H1 (cell line): ENCODE data around the gene DRC1. TPM values are rescaled to one million over a fixed set of nuclear protein-coding genes. Genes with fewer than 3 reads are reported as not detected.

Source experiments
- CTCF ChIA-PET: fragments of 300-600 bp; sonication (Branson Sonifier 250); formaldehyde crosslinking; loops from one replicate; lab custom pipeline; 2021; ENCODE audit not compliant: partially characterized antibody; lab: Charles Lee
- POLR2A ChIA-PET: fragments of 300-600 bp; sonication (Branson Sonifier 250); formaldehyde crosslinking; loops from one replicate; lab custom pipeline; 2021; ENCODE audit warnings: inconsistent platforms; ENCODE audit not compliant: partially characterized antibody; lab: Charles Lee
- DNase-seq, 2 experiments: peaks; one replicate each; pipeline versions ENCODE4 v3.0.0 to v3.0.0-alpha.2; 2010 to 2022; ENCODE audit warnings: low spot score in 2 of 2, low read depth in 1 of 2, mixed read lengths in 1 of 2
- FAIRE-seq: peaks from 2 replicates; lab custom pipeline; 2011; peaks lifted over from hg19 to GRCh38; lab: Jason Lieb, UNC
- H2AFZ ChIP-seq: 2 replicates; pipeline ENCODE4 v1.8.1; 2012; ENCODE audit warnings: low read length, inconsistent platforms
- H2AK5ac ChIP-seq: 2 replicates; pipeline ENCODE4 v1.6.1; 2013; ENCODE audit warnings: low read depth, low read length
- H2BK120ac ChIP-seq: replicated peaks from 2 replicates; pipeline ENCODE3; 2013; ENCODE audit warnings: low read depth, low read length, inconsistent platforms
- H2BK12ac ChIP-seq: 2 replicates; pipeline ENCODE4 v1.6.1; 2013; ENCODE audit warnings: low read depth, low read length
- H2BK15ac ChIP-seq: 2 replicates; pipeline ENCODE4 v1.6.1; 2013; ENCODE audit warnings: low read length
- H2BK20ac ChIP-seq: 2 replicates; pipeline ENCODE4 v1.6.1; 2013; ENCODE audit warnings: low read length
- H2BK5ac ChIP-seq: 2 replicates; pipeline ENCODE4 v1.6.1; 2013; ENCODE audit warnings: low read depth, low read length
- H3K14ac ChIP-seq: 2 replicates; pipeline ENCODE4 v1.6.1; 2013; ENCODE audit warnings: inconsistent platforms; ENCODE audit not compliant: insufficient read length
- H3K18ac ChIP-seq: 2 replicates; pipeline ENCODE4 v1.6.1; 2013; ENCODE audit warnings: low read length; ENCODE audit errors: extremely low read depth
- H3K23ac ChIP-seq: 2 replicates; pipeline ENCODE4 v1.6.1; 2013; ENCODE audit warnings: inconsistent platforms; ENCODE audit not compliant: insufficient read length
- H3K23me2 ChIP-seq: 2 replicates; pipeline ENCODE4 v1.6.1; 2013; ENCODE audit warnings: low read depth, low read length
- H3K27ac ChIP-seq: 2 replicates; pipeline ENCODE4 v1.6.1; 2011; ENCODE audit warnings: low read depth, low read length, inconsistent platforms
- H3K27me3 ChIP-seq, 4 experiments: replicated peaks in 1 of 4; 1 replicate in 1 of 4; 2 replicates in 3 of 4; pipeline versions ENCODE4 v1.6.1 to v1.8.1; 2011 to 2013; ENCODE audit warnings: low read length in 3 of 4, mild to moderate bottlenecking in 3 of 4, inconsistent platforms in 2 of 4, mixed read lengths in 2 of 4, moderate library complexity in 1 of 4; ENCODE audit not compliant: control insufficient read depth in 3 of 4, insufficient read depth in 3 of 4; ENCODE audit errors: extremely low read depth in 1 of 4
- H3K36me3 ChIP-seq, 4 experiments: 2 replicates each; pipeline versions ENCODE4 v1.6.1 to v1.8.1; 2011 to 2013; ENCODE audit warnings: mild to moderate bottlenecking in 4 of 4, low read length in 3 of 4, moderate library complexity in 2 of 4, control low read depth in 1 of 4, inconsistent platforms in 1 of 4; ENCODE audit not compliant: insufficient read depth in 4 of 4, control insufficient read depth in 2 of 4
- H3K4ac ChIP-seq: replicated peaks from 2 replicates; pipeline ENCODE3; 2013; ENCODE audit warnings: low read length, low read depth, mixed read lengths, inconsistent platforms; ENCODE audit not compliant: insufficient read length
- H3K4me1 ChIP-seq, 4 experiments: replicated peaks in 1 of 4; 1 replicate in 1 of 4; 2 replicates in 3 of 4; pipeline versions ENCODE4 v1.6.1 to v1.8.1; 2011 to 2013; ENCODE audit warnings: low read length in 3 of 4, inconsistent platforms in 2 of 4, mixed read lengths in 1 of 4; ENCODE audit not compliant: insufficient read depth in 4 of 4, control insufficient read depth in 3 of 4
- H3K4me2 ChIP-seq, 2 experiments: 2 replicates each; pipeline versions ENCODE4 v1.6.1 to v1.8.1; 2011 to 2013; ENCODE audit warnings: low read depth in 2 of 2, low read length in 2 of 2, control low read depth in 1 of 2, inconsistent platforms in 1 of 2, mild to moderate bottlenecking in 1 of 2; ENCODE audit not compliant: insufficient read depth in 1 of 2
- H3K4me3 ChIP-seq, 4 experiments: fragments of 200-600, 300-600 bp in 1 of 4; sonication (generic), shearing (Covaris generic), sonication (Bioruptor Twin) in 1 of 4; 2 replicates each; pipeline versions ENCODE4 v1.5.1 to v1.8.1; 2011 to 2016; ENCODE audit warnings: low read length in 4 of 4, low read depth in 3 of 4, control low read depth in 2 of 4, inconsistent platforms in 2 of 4, mild to moderate bottlenecking in 2 of 4, mixed read lengths in 1 of 4, moderate library complexity in 1 of 4; ENCODE audit not compliant: insufficient read depth in 2 of 4; ENCODE audit errors: extremely low read depth in 1 of 4
- H3K56ac ChIP-seq: replicated peaks from 2 replicates; pipeline ENCODE3; 2013; ENCODE audit warnings: low read depth, mild to moderate bottlenecking, mixed read lengths, low read length, inconsistent platforms; ENCODE audit not compliant: insufficient read length
- H3K79me1 ChIP-seq: 2 replicates; pipeline ENCODE4 v1.6.1; 2013; ENCODE audit warnings: low read depth, low read length, control low read depth
- H3K79me2 ChIP-seq, 2 experiments: 2 replicates each; pipeline versions ENCODE4 v1.6.1 to v1.8.1; 2012 to 2013; ENCODE audit warnings: low read length in 2 of 2, mild to moderate bottlenecking in 2 of 2, inconsistent platforms in 1 of 2; ENCODE audit not compliant: insufficient read depth in 2 of 2, control insufficient read depth in 1 of 2
- H3K9ac ChIP-seq, 4 experiments: replicated peaks in 1 of 4; 1 replicate in 1 of 4; 2 replicates in 3 of 4; pipeline versions ENCODE4 v1.6.1 to v1.8.1; 2011 to 2013; ENCODE audit warnings: low read depth in 3 of 4, low read length in 3 of 4, control low read depth in 2 of 4, mild to moderate bottlenecking in 2 of 4, moderate library complexity in 2 of 4, inconsistent platforms in 1 of 4; ENCODE audit errors: extremely low read depth in 1 of 4
- H3K9me3 ChIP-seq, 2 experiments: 2 replicates each; pipeline versions ENCODE4 v1.6.1 to v1.8.1; 2012 to 2013; ENCODE audit warnings: mild to moderate bottlenecking in 2 of 2, moderate library complexity in 2 of 2, control low read depth in 1 of 2, inconsistent platforms in 1 of 2, low read depth in 1 of 2, low read length in 1 of 2, mixed read lengths in 1 of 2; ENCODE audit not compliant: insufficient read depth in 2 of 2
- H4K20me1 ChIP-seq, 2 experiments: replicated peaks in 1 of 2; 2 replicates each; pipeline versions ENCODE3 to v1.8.1; 2011 to 2013; ENCODE audit warnings: inconsistent platforms in 2 of 2, low read length in 2 of 2, mild to moderate bottlenecking in 1 of 2; ENCODE audit not compliant: insufficient read depth in 2 of 2, control insufficient read depth in 1 of 2
- H4K5ac ChIP-seq: 2 replicates; pipeline ENCODE4 v1.6.1; 2013; ENCODE audit warnings: low read length, low read depth, mixed read lengths, inconsistent platforms; ENCODE audit not compliant: insufficient read length
- H4K8ac ChIP-seq: 2 replicates; pipeline ENCODE4 v1.8.0; 2013; ENCODE audit warnings: mild to moderate bottlenecking, moderate library complexity, low read length, inconsistent platforms; ENCODE audit not compliant: insufficient read depth; ENCODE audit errors: extremely low read depth
- H4K91ac ChIP-seq: replicated peaks from 2 replicates; pipeline ENCODE3; 2013; ENCODE audit warnings: low read length, mixed read lengths, inconsistent platforms; ENCODE audit not compliant: insufficient read length
- CEBPB ChIP-seq: IDR thresholded peaks from 2 replicates; pipeline ENCODE4 v1.6.1; 2012; ENCODE audit warnings: low read depth, low read length
- CREB1 ChIP-seq: IDR thresholded peaks from 2 replicates; pipeline ENCODE4 v1.6.1; 2012; ENCODE audit warnings: inconsistent platforms
- CTBP2 ChIP-seq: IDR thresholded peaks from 2 replicates; pipeline ENCODE4 v1.7.0; 2011; ENCODE audit warnings: borderline replicate concordance, mild to moderate bottlenecking, moderate library complexity, mixed read lengths, low read length; ENCODE audit not compliant: insufficient read depth, insufficient read length
- EGR1 ChIP-seq: IDR thresholded peaks from 2 replicates; pipeline ENCODE4 v1.6.1; 2011; ENCODE audit warnings: low read depth, low read length, borderline replicate concordance
- EZH2 ChIP-seq: fragments of 200-600 bp; sonication (generic); IDR thresholded peaks from 2 replicates; pipeline ENCODE4 v1.7.1; 2012; ENCODE audit warnings: low read depth, mild to moderate bottlenecking, moderate library complexity, low read length, inconsistent platforms; ENCODE audit not compliant: severe bottlenecking
- JUND ChIP-seq: IDR thresholded peaks from 2 replicates; pipeline ENCODE4 v1.6.1; 2011; ENCODE audit warnings: mild to moderate bottlenecking, improper control_type of control experiment, low read length
- KDM1A ChIP-seq: fragments of 200-600, 300-600 bp; sonication (generic); IDR thresholded peaks from 2 replicates; pipeline ENCODE4 v1.7.1; 2016; ENCODE audit warnings: mild to moderate bottlenecking, low read length, borderline replicate concordance
- RNF2 ChIP-seq: fragments of 200-900, 300-1000 bp; sonication (generic); IDR thresholded peaks from 2 replicates; pipeline ENCODE4 v1.7.1; 2016; ENCODE audit warnings: borderline replicate concordance, low read depth, mild to moderate bottlenecking, antibody characterized with exemption, low read length; ENCODE audit not compliant: poor library complexity, severe bottlenecking; ENCODE audit errors: missing control alignments
- TAF7 ChIP-seq: optimal IDR thresholded peaks from 2 replicates; pipeline ENCODE3; 2011; ENCODE audit warnings: low read depth, mild to moderate bottlenecking, inconsistent platforms, low read length, moderate library complexity, borderline replicate concordance
- TBP ChIP-seq: IDR thresholded peaks from 2 replicates; pipeline ENCODE4 v1.6.1; 2011; ENCODE audit warnings: low read depth, low read length, improper control_type of control experiment
- TCF12 ChIP-seq: IDR thresholded peaks from 2 replicates; pipeline ENCODE4 v1.6.1; 2011; ENCODE audit warnings: low read depth, mild to moderate bottlenecking, low read length
- TEAD4 ChIP-seq: IDR thresholded peaks from 2 replicates; pipeline ENCODE4 v1.6.1; 2012; ENCODE audit warnings: low read depth, low read length, inconsistent platforms, mixed read lengths
- WGBS, 2 experiments: shearing (Covaris generic) in 1 of 2; methylation state at CpG; one replicate each; pipeline versions ENCODE4 v1.1.6 to v1.1.7; 2013 to 2015; ENCODE audit warnings: low lambda C conversion rate in 2 of 2, mixed read lengths in 2 of 2, inconsistent platforms in 1 of 2, low coverage in 1 of 2, missing lambda C conversion rate in 1 of 2; ENCODE audit not compliant: insufficient replicate concordance in 2 of 2, insufficient coverage in 1 of 2, insufficient read length in 1 of 2; ENCODE audit errors: extremely low coverage in 1 of 2, missing lambda C conversion rate in 1 of 2; 5-methylcytosine and 5-hydroxymethylcytosine counted together
- polyA plus RNA-seq, 7 experiments: library from polyadenylated mRNA; depleted of rRNA in 3 of 7; stranded (reverse) in 5 of 7; unstranded in 2 of 7; fragments of >200 nt in 5 of 7; fragments of 200-250 nt in 2 of 7; gene quantifications; 1 replicate in 5 of 7; 2 replicates in 1 of 7; 4 replicates in 1 of 7; pipeline versions ENCODE4 v1.2.1 to v1.2.3, GENCODE V29; 2011 to 2013; ENCODE audit warnings: missing spikeins in 2 of 7, mixed read lengths in 2 of 7
- total RNA-seq: library from RNA; stranded (reverse); fragmentation: NEBNext Ultra II Directional; extraction: Animal tissue kit (Norgen Biotek cat#: 25700); gene quantifications from 2 replicates; pipeline ENCODE4 v1.2.1, GENCODE V29; 2021
- TF ChIP-seq, protein P1 (sequence below): IDR thresholded peaks from 2 replicates; pipeline ENCODE4 v1.6.1; 2011; ENCODE audit warnings: low read length, improper control_type of control experiment

DRC1 gene
- total and polyA plus RNA-seq, 2 of the 8 experiments (the other 6 are each of a cell fraction or from before 2014, with no cell fraction given), result 0.08 TPM; not detected in 1

DNA sequence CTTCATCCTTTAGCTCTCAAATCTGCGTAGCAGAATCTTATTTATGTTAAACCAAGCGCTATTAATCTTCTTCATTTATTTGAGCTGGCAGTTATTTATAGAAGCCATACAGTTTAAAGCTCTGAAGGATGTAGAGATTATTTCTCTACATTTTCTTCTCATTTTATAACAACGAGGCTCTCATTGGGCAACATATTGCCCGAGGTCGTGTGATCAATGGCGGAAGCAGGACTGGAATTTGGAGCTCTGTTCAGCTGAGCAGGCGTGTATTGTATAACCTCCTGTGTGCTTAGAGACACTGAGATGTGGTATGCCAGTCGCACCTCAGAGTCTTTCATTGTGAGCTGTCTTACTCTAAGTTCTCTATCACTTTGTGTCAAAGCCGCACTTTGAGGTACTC lies 17.5 kb upstream of the DRC1 start:
- ChIA-PET CTCF (interaction anchor here (1.2 to 1.7 kb wide), 4 partner anchors 11 to 50 kb away, joined by 3 to 6 read pairs (median 4); no protein-coding TSS in a partner anchor), POLR2A (interaction anchor here (1.9 kb wide), 1 partner anchor 15 kb away, joined by 6 read pairs; no protein-coding TSS in a partner anchor)
- no peak overlapping the region for H3K56ac ChIP-seq
- DNase-seq, result no peak
- H4K8ac ChIP-seq, result no peak overlapping the region
- no peaks in the 10 kb centered on the region for H3K79me1 ChIP-seq
- no peak overlapping the region for H2BK120ac ChIP-seq
- 92% methylated on average over 9 of the region's 9 CpGs; no CpG with 5 or more reads in 1 of the 2 experiments for WGBS, 2 experiments
- no peak overlapping the region for H3K27ac ChIP-seq
- H3K4ac ChIP-seq, result no peak overlapping the region
- H3K14ac ChIP-seq, result no peak overlapping the region
- H2BK20ac ChIP-seq, result no peak overlapping the region
- no peak overlapping the region for H2AFZ ChIP-seq
- H3K4me1 ChIP-seq, result no peaks in the 10 kb centered on the region
- no peak overlapping the region for H4K91ac ChIP-seq
- H2BK5ac ChIP-seq, result no peak overlapping the region
- H2BK12ac ChIP-seq, result no peak overlapping the region
- peaks cover 0 to 2% of the 10 kb centered on the region in 2 experiments for H4K20me1 ChIP-seq
- no peak overlapping the region for H2AK5ac ChIP-seq
- H4K5ac ChIP-seq, result no peak overlapping the region
- H3K23ac ChIP-seq, result no peak overlapping the region
- no peaks in the 10 kb centered on the region for H3K79me2 ChIP-seq
- H3K23me2 ChIP-seq, result no peaks in the 10 kb centered on the region
- no peak overlapping the region for H2BK15ac ChIP-seq
- H3K36me3 ChIP-seq, result peaks cover 0 to 35% (median 5%) of the 10 kb centered on the region in 4 experiments; a peak in 5 of 8 replicates
- H3K9ac ChIP-seq, result no peak overlapping the region
- H3K9me3 ChIP-seq, result no peaks in the 10 kb centered on the region
- no peak overlapping the region for H3K18ac ChIP-seq
- FAIRE-seq, result no peak
- no peaks in the 10 kb centered on the region for H3K27me3 ChIP-seq
- no peak overlapping the region for H3K4me3 ChIP-seq
- no peak overlapping the region for H3K4me2 ChIP-seq
- TF ChIP-seq KDM1A (no peak), TCF12 (no peak), CREB1 (no peak), TBP (no peak), RNF2 (no peak), EZH2 (no peak), TEAD4 (no peak), CTBP2 (no peak), TAF7 (no peak), CEBPB (no peak), EGR1 (no peak), JUND (no peak)
- TF ChIP-seq, protein P1, sequence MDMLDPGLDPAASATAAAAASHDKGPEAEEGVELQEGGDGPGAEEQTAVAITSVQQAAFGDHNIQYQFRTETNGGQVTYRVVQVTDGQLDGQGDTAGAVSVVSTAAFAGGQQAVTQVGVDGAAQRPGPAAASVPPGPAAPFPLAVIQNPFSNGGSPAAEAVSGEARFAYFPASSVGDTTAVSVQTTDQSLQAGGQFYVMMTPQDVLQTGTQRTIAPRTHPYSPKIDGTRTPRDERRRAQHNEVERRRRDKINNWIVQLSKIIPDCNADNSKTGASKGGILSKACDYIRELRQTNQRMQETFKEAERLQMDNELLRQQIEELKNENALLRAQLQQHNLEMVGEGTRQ, result no peak
